HG03175 (cell line): ENCODE results near the gene ITGAE.
"Not testable (repeated sequence)": the region's sequence is repeated elsewhere in the genome, so short reads cannot be mapped to it uniquely, and the experiment has no call there.

ENCODE experiments used
- ATAC-seq: cut with Tn5 transposase; IDR thresholded peaks from one replicate; pipeline ENCODE4 v1.9.1; 2021; ENCODE audit warnings: mild to moderate bottlenecking, moderate library complexity; ENCODE audit not compliant: unreplicated experiment

ITGAE gene

DNA sequence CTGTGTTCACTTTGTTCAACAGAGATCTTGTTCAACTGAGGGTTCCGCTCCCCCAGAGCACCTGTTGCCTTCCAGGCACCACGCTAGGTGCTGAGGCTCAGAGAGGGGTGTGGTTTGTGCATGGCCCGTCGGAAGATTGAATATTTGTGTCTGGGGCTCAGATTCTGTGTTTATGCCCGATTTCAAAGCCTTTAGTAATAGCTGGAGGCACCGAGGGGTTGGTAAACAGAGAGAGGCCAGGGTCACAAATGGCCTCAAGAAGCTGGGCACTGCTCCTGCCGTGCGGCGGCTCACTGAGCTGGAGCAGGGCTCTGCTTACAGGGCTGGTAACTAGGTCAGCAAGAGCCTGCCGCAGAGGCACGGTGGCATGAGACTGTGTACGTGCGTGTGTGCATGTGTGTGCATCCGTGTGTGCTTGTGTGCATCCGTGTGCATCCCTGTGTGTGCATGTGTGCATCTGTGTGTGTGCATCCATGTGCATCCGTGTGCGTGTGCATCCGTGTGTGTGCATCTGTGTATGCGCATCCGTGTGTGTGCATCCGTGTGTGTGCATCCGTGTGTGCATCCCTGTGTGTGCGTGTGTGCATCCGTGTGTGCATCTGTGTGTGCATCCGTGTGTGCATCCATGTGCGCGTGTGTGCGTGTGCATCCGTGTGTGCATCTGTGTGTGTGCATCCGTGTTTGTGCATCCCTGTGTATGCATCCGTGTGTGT, 5.4 kb downstream of the ITGAE start:
- ATAC-seq = no peak

DNA sequence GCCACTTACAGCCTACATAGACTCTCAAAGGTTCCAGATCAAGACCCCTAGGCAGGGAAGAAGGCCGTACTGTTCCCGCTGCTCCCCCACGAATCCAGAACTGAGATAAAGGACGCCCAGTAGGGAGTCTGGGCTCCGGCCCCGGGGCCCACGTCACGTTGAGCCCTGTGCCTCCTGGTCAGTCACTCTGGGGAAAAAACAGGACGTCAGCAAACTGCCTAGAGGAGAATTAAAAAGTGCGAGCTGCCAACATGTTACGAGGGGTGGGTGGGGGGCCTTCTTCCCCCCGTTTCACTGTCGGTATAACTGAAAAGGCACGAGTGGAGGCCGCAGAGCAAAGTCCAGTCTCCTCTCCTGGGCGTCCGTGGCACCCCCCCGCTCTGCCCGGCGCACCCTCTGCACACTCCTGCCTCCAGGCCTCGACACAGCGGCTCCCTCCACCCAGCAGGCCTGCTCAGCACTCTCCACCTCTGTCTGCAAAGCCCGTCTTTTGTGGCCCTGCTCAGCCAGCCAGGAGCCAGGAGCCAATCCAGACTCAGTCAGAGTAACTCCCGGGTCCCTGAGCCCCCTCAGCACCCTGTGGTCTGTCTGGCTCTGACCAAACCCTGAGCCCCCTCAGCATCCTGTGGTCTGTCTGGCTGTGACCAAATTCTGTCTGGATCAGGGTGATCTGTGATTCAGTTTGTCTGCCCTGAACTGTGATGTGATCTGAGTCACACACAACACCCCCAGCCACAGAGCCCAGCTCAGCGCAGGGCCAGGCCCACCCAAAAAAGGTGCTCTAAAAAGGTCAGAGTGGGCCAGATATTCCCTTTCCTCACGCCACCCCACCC, 6.2 kb downstream of the ITGAE start:
- ATAC-seq = no peak

DNA sequence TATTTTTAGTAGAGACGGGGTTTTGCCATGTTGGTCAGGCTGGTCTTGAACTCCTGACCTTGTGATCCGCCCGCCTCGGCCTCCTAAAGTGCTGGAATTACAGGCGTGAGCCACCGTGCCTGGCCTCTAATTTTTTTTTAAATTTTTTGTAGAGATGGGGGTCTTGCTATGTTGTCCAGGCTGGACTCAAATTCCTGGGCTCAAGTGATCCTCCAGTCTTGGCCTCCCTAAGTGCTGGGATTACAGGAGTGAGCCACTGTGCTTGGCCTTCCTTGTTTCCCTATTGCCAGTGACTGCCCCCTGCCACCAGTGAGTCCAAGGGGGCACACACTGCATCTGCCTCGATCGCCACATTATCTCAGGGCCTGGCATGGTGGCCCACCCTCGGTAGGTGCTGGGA, 6.8 kb downstream of the ITGAE start:
- ATAC-seq = not testable (repeated sequence)

DNA sequence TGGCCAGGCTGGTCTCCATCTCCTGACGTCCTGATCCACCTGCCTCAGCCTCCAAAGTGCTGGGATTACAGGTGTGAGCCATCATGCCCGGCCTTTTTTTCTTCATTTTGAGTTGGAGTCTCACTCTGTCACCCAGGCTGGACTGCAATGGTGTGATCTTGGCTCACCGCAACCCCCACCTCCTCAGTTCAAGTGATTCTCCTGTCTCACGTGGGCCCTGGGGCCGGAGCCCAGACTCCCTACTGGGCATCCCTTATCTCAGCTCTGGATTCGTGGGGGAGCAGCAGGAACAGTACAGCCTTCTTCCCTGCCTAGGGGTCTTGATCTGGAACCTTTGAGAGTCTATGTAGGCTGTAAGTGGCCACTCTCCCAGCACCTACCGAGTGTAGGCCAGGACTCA, 7.7 kb downstream of the ITGAE start:
- not testable (repeated sequence) for ATAC-seq

DNA sequence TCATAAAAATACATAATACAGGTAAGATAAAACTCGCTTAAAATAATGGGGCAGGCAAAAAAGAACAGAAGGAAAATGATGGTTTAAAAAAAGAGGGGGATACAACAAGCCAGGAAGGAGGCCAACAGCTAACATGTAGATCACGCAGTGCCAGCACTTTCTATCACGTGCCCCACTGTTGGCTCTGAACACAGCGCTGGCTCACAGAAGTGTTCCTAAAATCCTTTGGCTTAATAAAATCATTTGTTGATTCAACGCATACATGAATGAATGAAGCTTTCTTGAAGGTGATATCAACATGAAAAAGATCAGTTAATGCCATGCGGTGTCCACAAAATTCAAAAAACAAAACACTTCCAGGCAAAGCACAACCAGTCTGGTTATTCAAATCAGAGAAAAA, 8.5 kb downstream of the ITGAE start:
- ATAC-seq = no peak

DNA sequence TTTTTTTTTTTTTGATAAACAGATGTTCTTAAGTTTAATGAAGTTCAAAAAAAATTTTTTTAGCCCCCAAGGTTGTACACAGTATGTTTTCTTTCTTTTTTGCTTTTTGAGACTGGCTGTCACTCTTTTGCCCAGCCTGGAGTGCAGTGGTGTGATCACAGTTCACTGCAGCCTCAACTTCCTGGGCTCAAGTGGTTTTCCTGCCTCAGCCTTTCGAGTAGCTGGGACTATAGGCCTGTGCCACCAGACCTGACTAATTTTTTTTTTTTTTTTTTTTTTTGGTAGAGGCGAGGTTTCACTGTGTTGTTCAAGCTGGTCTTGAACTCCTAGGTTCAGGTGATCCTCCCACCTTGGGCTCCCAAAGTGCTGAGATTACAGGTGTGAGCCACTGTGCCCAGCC, 12.8 kb downstream of the ITGAE start:
- no peak for ATAC-seq

DNA sequence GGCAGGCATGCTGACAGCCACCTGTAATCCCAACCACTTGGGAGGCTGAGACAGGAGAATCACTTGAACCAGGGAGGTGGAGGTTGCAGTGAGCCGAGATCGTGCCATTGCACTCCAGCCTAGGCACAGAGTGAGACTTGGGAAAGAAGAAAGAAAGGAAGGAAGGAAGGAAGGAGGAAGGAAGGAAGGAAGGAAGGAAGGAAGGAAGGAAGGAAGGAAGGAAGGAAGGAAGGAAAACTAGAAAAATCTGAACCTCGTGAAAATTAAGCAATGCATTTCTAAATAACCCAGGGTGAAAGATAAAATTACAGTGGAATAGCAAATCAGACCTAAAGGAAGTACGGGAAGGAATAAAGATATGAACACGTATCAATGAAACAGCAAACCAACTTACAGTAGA, 15.7 kb downstream of the ITGAE start:
- not testable (repeated sequence) for ATAC-seq

DNA sequence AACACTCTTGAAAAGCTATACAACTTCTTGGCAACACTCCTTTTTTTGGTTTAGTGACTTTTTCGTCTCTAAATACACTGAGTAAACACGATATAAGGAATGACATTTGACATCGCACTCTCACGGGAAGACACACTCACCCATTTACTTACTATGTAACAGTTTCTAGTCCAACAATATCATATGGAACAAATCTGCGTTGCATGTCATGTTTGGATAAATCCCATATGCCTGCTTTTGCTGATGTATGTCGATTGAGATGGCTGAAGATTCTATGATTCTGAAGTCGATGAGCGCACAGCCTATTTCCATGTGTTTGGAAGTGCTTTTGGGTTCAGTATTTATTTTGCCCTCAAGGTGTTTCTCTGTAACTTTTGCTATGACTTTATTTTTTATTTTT, 18.2 kb downstream of the ITGAE start:
- no peak for ATAC-seq

DNA sequence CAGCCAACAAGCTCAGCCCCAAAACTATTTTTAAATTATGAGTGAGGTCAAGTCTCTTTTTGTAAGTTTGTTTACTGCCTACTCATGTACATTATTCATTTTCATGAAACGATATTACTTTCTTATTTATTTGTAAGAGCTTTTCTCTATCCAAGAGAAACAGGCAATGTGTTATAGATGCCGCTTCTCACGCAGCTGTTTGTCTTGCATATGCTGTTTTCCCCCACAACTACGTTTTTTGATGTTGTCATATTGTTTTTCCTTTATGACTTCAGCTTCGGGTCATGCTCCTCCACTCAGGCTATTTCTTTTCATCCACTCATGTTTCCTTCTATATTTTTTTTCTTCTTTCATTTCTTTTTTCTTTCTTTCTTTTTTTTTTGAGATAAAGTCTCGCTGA, 20.0 kb downstream of the ITGAE start:
- ATAC-seq = no peak

DNA sequence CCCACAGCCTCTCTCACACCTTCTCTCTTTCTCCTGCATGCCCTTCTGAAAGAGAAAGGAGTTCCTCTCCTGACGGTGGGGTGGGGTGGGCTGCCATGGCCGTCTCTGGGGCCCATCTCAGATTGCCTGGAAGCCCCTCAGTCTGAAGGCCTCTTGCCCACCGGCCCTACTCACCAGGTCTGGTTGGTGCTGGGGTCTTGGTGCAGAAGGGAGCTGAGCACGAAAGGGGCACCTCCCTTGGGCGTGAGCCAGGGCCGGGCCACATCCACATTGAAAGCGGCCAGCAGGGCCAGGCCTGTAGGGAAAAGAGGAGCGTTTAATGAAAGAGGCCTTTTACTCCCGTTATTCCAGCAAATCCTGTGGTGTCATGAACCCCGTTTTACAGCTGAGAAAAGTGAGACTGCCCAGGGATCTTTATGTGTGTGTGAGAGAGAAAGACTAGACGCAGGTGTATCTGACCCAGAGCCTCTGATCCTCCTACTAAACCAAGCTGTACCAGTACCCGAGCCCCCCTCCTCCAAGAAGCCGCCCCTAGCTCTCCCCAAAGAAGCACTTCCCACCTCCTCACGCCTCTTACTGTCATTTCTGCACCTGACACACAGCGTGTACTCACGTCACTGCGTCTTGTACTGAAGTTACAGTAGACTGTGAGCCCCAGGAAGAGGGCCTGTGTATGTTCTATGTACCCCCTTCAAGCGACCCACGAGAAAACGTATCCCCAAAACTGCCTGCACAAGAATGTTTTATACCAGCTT, 23.4 kb downstream of the ITGAE start:
- no peak for ATAC-seq

DNA sequence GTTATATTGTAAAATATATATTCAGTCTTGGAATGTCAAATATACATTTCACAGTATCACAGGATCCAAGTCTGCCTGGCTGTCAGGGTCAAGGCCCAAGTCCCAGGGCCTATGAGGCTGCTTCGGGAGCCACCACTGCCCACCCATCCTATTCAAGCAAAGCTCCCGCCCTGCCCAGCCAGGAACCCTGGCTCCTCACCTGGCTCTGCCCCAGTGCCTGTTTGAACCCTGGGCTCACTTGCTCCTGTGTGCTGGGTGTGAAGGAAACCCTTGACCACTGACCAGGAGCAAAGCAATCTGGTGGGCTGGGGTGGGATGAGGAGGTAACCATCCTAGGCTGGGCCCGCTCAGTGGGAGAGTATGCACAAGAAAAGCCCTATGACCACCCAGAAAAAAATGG, 27.0 kb downstream of the ITGAE start:
- ATAC-seq = no peak

DNA sequence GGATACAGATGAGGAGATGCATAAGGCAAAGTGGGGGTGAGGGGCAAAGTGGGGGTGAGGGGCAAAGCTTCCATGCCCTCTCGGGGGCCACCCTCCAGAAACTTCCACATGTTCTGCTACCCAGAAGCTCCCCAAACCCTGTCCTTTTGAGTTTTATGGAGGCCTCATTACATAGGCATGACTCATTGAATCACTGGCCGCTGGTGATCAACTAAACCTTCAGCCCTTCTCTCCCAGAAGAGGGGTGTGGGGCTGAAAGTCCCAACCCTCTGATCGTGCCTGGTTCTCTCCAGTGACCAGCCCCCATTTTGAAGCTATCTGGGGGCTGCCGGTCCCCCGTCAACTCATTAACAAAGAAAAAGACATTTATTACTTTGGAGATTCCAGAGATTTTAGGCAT, 27.5 kb downstream of the ITGAE start:
- no peak for ATAC-seq

DNA sequence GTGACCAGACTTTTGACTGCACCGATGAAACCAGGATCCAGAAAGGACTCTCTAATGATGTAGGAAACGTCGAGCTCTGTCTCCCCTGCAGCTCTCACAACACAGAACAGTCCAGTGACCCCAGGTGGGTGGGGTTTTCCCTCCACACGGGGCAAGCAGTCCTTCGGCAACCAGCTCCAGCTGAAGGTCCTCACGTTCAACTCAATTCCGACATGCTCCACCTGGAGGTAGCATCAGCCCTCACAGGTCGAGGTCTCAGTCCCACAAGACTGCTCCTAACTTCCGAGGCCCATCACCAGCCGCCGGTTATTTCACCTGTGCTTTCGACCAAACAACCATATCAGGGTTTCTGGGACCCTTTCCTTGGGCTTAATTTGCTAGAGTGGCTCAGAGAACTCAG, 28.2 kb downstream of the ITGAE start:
- no peak for ATAC-seq

DNA sequence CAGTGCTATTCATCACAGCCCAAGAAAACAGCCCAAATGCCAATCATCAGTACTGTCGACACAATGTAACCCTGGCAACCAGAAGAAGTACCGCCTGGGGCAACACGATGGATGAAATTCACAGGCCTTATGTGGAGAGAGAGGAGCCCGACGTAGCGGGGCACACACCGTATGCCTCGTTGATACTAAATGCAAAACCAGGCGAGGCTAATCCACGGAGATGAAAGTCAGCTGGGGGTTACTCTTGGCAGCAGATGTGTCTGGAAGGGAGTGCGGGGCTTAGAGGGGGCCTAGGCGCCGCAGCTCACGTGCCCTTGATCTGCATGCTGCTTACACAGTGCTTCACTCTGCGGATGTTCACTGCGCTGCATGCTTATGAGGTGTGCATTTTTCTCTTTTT, 29.8 kb downstream of the ITGAE start:
- no peak for ATAC-seq

DNA sequence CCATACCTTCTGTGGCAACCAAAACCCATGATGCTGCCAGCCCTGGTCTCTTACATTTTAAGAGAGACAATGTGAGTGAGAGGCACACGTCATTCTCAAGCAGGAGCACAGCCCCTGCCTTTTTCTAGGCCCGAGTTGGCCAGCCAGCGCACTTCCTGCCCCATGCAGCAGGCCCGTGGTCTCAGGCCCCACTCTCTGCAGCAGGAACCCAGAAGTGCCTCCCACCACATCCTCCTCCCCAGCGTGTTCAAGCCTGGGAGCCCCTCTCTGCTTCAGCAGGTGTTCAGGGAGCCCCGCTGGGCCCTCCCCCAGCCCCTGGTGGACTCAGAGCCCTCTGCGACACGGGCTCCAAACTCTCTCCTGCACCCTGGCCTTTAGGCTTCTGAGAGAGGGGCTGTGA, 30.5 kb downstream of the ITGAE start:
- no peak for ATAC-seq

DNA sequence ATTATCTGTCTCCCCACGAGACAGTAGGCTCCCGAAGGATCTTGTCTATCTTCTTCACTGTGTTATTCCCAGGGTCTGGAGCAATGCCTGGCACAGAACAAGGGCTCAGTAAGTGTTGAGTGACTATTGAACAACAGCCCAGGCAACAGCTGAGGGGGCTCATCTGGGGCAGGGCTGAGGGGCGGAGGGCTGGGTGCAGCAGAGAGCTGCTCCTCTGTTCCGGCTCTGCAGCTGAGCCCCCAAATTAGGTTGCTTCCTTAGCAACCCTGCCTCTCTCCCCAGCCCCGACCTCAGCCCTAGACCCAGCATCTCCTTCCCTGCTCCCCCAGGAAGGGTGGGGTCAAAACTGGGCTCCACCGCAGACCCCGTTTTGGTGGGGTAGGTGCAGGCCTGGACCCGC, 32.2 kb downstream of the ITGAE start:
- no peak for ATAC-seq

DNA sequence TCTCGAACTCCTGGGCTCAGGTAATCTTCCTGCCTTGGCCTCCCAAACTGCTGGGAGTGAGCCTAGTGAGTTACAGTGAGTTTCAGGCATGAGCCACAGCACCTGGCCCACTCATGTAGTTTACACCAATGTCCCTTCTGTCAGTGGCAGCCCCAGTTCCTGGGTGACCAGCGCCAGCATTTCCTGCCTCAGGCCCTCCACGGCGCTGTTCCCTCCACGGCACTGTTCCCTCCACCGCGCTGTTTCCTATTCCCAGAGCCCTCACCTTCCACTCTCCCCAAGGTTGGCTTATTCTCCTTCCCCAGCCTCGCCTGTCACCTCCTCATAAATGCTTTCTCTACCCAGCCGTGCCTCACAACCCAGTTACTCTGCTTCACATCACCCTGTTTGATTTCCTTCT, 32.6 kb downstream of the ITGAE start:
- ATAC-seq = no peak

DNA sequence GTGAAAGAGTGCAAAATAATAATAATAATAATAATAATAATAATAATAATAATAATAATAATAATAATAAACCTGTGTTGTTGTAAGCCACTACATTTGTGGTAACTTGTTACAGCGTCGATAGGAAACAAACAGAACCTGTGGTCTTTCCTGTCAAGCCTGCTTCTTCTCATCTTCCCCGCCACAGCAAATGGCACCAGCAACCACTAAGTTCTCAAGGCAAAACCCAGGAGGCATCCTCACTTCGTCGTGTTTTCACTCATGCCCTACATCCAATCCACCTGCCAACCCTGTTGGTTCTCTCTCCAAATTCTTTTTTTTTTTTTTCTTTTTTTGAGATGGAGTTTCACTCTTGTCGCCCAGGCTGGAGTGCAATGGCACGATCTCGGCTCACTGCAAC, 34.2 kb downstream of the ITGAE start:
- no peak for ATAC-seq

DNA sequence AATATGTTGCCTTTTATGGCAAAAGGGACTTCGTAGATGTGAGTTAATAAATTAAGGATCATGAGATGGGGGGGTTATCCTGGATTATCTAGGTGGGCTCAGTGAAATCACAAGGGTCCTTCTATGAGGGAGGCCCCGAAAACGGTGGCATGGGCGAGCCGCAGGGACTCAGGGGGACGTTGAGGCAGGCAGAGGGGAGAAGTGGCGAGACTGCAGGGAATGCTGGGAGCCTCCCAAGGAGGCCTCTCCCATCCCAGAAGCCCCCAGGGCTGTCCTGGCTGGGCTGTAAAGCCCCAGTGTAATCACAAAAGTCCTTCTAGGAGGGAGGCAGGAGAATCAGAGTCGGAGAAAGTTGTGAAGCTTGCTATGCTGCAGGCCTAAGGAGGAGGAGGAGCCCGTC, 35.0 kb downstream of the ITGAE start:
- ATAC-seq = no peak

DNA sequence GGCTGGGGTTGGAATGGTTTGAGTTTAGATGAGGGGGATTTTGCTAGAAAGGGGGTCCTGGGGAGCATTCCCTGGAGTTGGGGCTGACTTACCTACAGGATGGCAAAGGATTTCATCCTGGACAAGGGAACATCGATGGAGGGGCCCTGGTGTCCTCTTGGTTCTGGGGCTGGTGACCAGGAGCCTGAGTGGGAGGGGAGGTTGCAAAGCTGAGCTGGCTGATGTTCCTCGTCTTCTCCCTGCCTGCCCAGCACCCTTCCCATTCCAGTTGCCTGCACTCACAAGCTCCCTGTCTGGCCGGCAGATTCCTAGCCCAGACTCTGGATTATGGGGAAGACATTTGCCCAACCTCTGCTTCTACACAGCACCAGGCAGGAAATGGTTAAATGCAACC, 37.2 kb downstream of the ITGAE start:
- no peak for ATAC-seq

DNA sequence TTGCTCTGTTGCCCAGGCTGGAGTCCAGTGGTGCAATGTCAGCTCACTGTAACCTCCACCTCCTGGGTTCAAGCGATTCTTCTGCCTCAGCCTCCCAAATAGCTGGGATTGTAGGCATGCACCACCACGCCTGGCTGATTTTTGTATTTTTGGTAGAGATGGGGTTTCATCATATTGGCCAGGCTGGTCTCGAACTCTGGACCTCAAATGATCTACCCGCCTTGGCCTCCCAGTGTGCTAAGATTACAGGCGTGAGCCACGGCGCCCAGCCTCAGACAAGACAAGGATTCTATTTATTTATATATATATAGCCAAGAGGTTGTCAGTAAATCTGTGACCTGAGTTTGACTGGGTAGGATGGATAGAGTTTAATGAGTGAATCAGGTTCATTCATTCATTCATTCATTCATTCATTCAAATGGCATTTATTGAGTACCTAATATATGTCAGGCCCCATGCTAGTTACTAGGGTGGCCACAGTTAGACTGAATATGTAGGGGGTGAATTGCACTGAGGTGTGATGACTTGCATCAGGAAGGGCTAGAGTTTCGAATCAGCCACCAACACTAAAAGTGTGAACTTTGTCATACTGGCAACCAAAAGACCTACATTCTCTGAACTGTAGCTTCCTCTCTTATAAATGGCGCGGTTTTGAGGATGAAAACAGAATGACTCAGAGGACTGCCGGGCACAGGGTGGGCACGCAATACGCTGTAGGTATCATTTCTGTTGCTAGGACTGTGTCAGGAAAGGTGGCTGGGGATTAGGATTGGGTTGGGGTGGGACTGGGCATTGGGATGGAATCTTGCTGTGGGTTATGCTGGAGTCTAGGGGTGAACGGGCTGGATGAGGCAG, 37.8 kb downstream of the ITGAE start:
- ATAC-seq = peak; percentile 76
